PC-9 (cell line): ENCODE results near the gene EPB41L2. TPM values are rescaled to one million over a fixed set of nuclear protein-coding genes. Genes with fewer than 3 reads are reported as not detected.

Experiments used
- BruUV-seq: library from RNA; stranded (reverse); fragments of 400-500 nt; replicated peaks from 2 replicates; lab custom pipeline; 2021; lab: Mats Ljungman, UMichigan
- CTCF ChIA-PET: fragments of 300-600 bp; sonication (Branson Sonifier 250); formaldehyde crosslinking; loops from one replicate; lab custom pipeline; 2022; ENCODE audit warnings: antibody characterized with exemption; lab: Charles Lee
- POLR2A ChIA-PET: fragments of 300-600 bp; sonication (Branson Sonifier 250); formaldehyde crosslinking; loops from one replicate; lab custom pipeline; 2022; ENCODE audit warnings: antibody characterized with exemption; ENCODE audit not compliant: unreplicated experiment; lab: Charles Lee
- DNase-seq, 2 experiments: peaks; one replicate each; pipeline versions ENCODE4 v3.0.0 to v3.0.0-alpha.2; 2015 to 2022; ENCODE audit warnings: mixed read lengths in 1 of 2
- H2AFZ ChIP-seq: fragments of 200-600 bp; sonication (generic); 2 replicates; pipeline ENCODE4 v1.8.1; 2017; ENCODE audit warnings: antibody characterized with exemption
- H3F3A ChIP-seq: fragments of 200-600 bp; sonication (generic); 2 replicates; pipeline ENCODE4 v1.8.1; 2017; ENCODE audit warnings: antibody characterized with exemption, mild to moderate bottlenecking, low read depth; ENCODE audit not compliant: insufficient read depth
- H3K27ac ChIP-seq: fragments of 200-600 bp; sonication (generic); 2 replicates; pipeline ENCODE4 v1.6.1; 2016; ENCODE audit warnings: mixed run types
- H3K27me3 ChIP-seq: fragments of 200-600 bp; sonication (generic); 2 replicates; pipeline ENCODE4 v1.6.1; 2016; ENCODE audit warnings: low read depth, mixed run types; ENCODE audit not compliant: insufficient read depth
- H3K36me3 ChIP-seq: fragments of 200-600 bp; sonication (generic); 2 replicates; pipeline ENCODE4 v1.6.1; 2016; ENCODE audit warnings: low read depth, mixed run types
- H3K4me1 ChIP-seq: fragments of 200-600 bp; sonication (generic); replicated peaks from 2 replicates; pipeline ENCODE4 v1.6.1; 2016; ENCODE audit warnings: mixed run types; ENCODE audit not compliant: insufficient read depth
- H3K4me2 ChIP-seq: fragments of 200-600 bp; sonication (generic); 2 replicates; pipeline ENCODE4 v1.6.1; 2017; ENCODE audit warnings: mixed run types
- H3K4me3 ChIP-seq: fragments of 200-600 bp; sonication (generic); 2 replicates; pipeline ENCODE4 v1.6.1; 2016; ENCODE audit warnings: mixed run types
- H3K79me2 ChIP-seq: fragments of 200-600 bp; sonication (generic); 2 replicates; pipeline ENCODE4 v1.6.1; 2017; ENCODE audit warnings: low read depth, mixed run types
- H3K9me2 ChIP-seq: fragments of 200-600 bp; sonication (generic); 2 replicates; pipeline ENCODE4 v1.8.1; 2017; ENCODE audit warnings: mild to moderate bottlenecking; ENCODE audit not compliant: insufficient read depth
- H3K9me3 ChIP-seq: fragments of 200-600 bp; sonication (generic); 2 replicates; pipeline ENCODE4 v1.8.1; 2016; ENCODE audit warnings: low read depth; ENCODE audit not compliant: insufficient read depth
- H4K20me1 ChIP-seq: fragments of 200-600 bp; sonication (generic); 2 replicates; pipeline ENCODE4 v1.8.1; 2017; ENCODE audit not compliant: insufficient read depth
- EZH2 ChIP-seq: fragments of 200-600 bp; sonication (generic); IDR thresholded peaks from 2 replicates; pipeline ENCODE4 v1.8.0; 2017; ENCODE audit warnings: antibody characterized with exemption, low read depth
- intact Hi-C: fragments of 100-400 bp; cut with micrococcal nuclease; formaldehyde crosslinking; loops from one replicate; pipeline ENCODE4 v1.10.0; 2022; ENCODE audit not compliant: unreplicated experiment
- total RNA-seq: library from RNA; stranded (reverse); gene quantifications from 2 replicates; pipeline ENCODE4 v1.2.3, GENCODE V29; 2021
- TF ChIP-seq, protein P1 (sequence below): fragments of 200-600 bp; sonication (generic); conservative IDR thresholded peaks from 2 replicates; pipeline ENCODE4 v1.6.1; 2017; ENCODE audit warnings: mixed run types, antibody characterized with exemption, mild to moderate bottlenecking, moderate library complexity

The EPB41L2 gene
- total RNA-seq, 1 experiment from 2014 or later: 67.4 TPM

DNA sequence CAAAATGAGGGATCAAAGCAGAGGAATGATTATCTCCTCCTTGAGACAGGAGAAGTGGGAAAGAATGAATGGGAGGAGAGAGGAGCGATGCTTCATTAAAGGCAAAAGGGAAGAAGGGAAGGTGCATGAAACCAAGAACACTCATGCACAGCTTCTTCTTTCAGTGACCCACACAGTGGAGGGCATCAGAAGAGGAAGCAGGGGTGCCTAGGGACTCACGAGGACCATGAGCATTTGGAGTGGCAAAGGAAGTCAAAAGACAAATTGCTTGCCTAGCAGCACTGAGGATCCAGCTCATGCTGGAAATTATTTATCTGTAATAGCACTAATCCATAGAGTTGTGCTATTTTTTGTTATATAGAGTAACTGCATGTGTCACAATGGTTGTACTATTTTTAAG is 169.8 kb downstream of the EPB41L2 start:
- intact Hi-C loops: no loop called here
- H3K4me1 ChIP-seq: no peaks in the 10 kb centered on the region
- TF ChIP-seq EZH2: no peak
- TF ChIP-seq, protein P1, sequence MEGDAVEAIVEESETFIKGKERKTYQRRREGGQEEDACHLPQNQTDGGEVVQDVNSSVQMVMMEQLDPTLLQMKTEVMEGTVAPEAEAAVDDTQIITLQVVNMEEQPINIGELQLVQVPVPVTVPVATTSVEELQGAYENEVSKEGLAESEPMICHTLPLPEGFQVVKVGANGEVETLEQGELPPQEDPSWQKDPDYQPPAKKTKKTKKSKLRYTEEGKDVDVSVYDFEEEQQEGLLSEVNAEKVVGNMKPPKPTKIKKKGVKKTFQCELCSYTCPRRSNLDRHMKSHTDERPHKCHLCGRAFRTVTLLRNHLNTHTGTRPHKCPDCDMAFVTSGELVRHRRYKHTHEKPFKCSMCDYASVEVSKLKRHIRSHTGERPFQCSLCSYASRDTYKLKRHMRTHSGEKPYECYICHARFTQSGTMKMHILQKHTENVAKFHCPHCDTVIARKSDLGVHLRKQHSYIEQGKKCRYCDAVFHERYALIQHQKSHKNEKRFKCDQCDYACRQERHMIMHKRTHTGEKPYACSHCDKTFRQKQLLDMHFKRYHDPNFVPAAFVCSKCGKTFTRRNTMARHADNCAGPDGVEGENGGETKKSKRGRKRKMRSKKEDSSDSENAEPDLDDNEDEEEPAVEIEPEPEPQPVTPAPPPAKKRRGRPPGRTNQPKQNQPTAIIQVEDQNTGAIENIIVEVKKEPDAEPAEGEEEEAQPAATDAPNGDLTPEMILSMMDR: no peak
- H3K4me3 ChIP-seq: no peak overlapping the region
- no peak overlapping the region for H3K4me2 ChIP-seq
- no TSS peak for BruUV-seq
- H3K79me2 ChIP-seq: no peaks in the 10 kb centered on the region
- H3K27ac ChIP-seq: no peak overlapping the region
- POLR2A ChIA-PET: no interaction called here
- no peaks in the 10 kb centered on the region for H3K36me3 ChIP-seq
- H2AFZ ChIP-seq: no peak overlapping the region
- H3K9me2 ChIP-seq: no peaks in the 10 kb centered on the region
- no peaks in the 10 kb centered on the region for H4K20me1 ChIP-seq
- H3K9me3 ChIP-seq: no peaks in the 10 kb centered on the region
- no peaks in the 10 kb centered on the region for H3F3A ChIP-seq
- no peak for DNase-seq
- no peaks in the 10 kb centered on the region for H3K27me3 ChIP-seq
- CTCF ChIA-PET: no interaction called here

DNA sequence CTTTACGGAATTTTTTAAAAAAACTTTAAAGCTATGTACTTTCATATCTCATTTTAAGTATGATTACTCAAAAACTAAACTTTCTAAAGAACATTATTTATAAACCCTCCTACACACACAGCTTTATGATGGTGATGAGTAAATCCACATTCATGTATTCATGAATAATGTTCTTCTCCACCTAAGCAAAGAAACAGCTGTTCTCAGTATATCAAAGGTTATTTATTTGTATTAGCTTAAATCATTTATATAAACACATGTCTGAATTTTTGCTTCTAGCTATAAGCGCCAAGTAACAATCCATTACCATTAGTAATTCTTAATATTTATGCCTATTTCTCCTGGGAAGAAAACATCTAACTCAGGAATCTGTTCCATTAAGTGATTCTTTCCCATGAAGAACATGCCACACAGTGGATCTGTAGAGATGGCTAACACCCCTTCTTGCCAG is 172.5 kb downstream of the EPB41L2 start:
- Histone ChIP-seq H3K4me3 (no peak overlapping the region), H2AFZ (no peak overlapping the region), H3F3A (no peaks in the 10 kb centered on the region), H3K9me2 (no peaks in the 10 kb centered on the region), H3K9me3 (no peaks in the 10 kb centered on the region), H3K36me3 (no peaks in the 10 kb centered on the region), H3K79me2 (no peaks in the 10 kb centered on the region), H4K20me1 (no peaks in the 10 kb centered on the region), H3K4me1 (no peaks in the 10 kb centered on the region), H3K27ac (no peak overlapping the region), H3K4me2 (no peak overlapping the region), H3K27me3 (no peaks in the 10 kb centered on the region)
- intact Hi-C loops: no loop called here
- no TSS peak for BruUV-seq
- ChIA-PET CTCF (interaction anchor here (0.6 kb wide), 1 partner anchor 12 kb away, joined by 4 read pairs; no protein-coding TSS in a partner anchor), POLR2A (no interaction called here)
- no peak for DNase-seq
- TF ChIP-seq EZH2: no peak
- TF ChIP-seq, protein P1: no peak

DNA sequence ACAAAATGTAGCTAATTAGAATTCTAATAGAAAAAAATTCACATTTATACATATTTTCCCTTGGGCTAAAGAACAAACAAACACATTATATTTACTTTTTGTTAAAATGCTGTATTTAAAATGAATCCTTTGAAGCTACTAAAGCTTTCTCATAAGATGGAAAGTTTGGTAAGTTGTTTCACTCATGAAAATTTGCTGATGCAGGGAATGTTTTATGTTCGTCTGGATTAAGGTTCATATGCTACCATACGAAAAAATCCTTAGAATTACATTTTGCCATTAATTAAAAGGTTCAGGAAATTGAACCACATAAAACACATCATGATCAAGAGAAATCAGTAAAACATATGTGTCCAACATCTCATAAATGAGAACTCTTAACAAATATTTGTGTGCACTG is 173.6 kb downstream of the EPB41L2 start:
- Histone ChIP-seq H4K20me1 (no peaks in the 10 kb centered on the region), H3K36me3 (no peaks in the 10 kb centered on the region), H3K9me2 (no peaks in the 10 kb centered on the region), H3K9me3 (no peaks in the 10 kb centered on the region), H3F3A (no peaks in the 10 kb centered on the region), H3K4me3 (no peak overlapping the region), H3K79me2 (no peaks in the 10 kb centered on the region), H3K4me2 (no peak overlapping the region), H2AFZ (no peak overlapping the region), H3K4me1 (no peaks in the 10 kb centered on the region), H3K27ac (no peak overlapping the region), H3K27me3 (no peaks in the 10 kb centered on the region)
- no peak for DNase-seq
- TF ChIP-seq EZH2: no peak
- ChIA-PET CTCF (no interaction called here), POLR2A (interaction anchor here (0.6 kb wide), 1 partner anchor 22 kb away, joined by 3 read pairs; no protein-coding TSS in a partner anchor)
- no TSS peak for BruUV-seq
- intact Hi-C loops: no loop called here

DNA sequence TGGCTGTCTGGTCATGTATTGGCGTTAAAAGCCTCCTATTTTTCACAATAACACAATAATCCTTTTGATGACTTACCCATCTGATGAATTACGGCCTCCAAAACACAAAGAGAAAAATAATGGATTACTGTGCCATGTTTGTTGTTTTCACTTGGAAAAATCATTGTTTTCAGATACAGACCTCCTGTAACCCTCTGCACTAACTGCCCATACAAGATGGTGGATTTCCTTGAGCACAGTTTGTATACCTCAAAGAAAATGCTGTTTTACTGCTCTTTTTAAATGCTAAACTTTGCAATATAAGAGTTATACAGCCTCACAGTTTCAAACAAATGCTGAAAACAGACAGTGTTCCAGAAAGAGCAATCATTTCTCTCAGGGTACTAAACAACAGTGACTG is 174.8 kb downstream of the EPB41L2 start:
- Histone ChIP-seq H3K27ac (no peak overlapping the region), H3K4me1 (no peaks in the 10 kb centered on the region), H3K4me2 (no peak overlapping the region), H3K79me2 (no peaks in the 10 kb centered on the region), H4K20me1 (no peaks in the 10 kb centered on the region), H3K4me3 (no peak overlapping the region), H3K27me3 (no peaks in the 10 kb centered on the region), H2AFZ (no peak overlapping the region), H3K36me3 (no peaks in the 10 kb centered on the region), H3F3A (no peaks in the 10 kb centered on the region), H3K9me2 (no peaks in the 10 kb centered on the region), H3K9me3 (no peaks in the 10 kb centered on the region)
- ChIA-PET CTCF (no interaction called here), POLR2A (no interaction called here)
- intact Hi-C loops: no loop called here
- TF ChIP-seq, protein P1: no peak
- TF ChIP-seq EZH2: no peak
- no TSS peak for BruUV-seq
- no peak for DNase-seq
